Mesendoderm (in vitro differentiated cells): ENCODE data around the gene CDKN1B.

Experiments
- DNase-seq: peaks from one replicate; pipeline ENCODE4 v3.0.0; 2013
- H2AK5ac ChIP-seq: 2 replicates; pipeline ENCODE4 v1.6.1; 2013; ENCODE audit warnings: low read length, inconsistent platforms
- H2BK120ac ChIP-seq: 2 replicates; pipeline ENCODE4 v1.6.1; 2013; ENCODE audit warnings: low read depth, mild to moderate bottlenecking, low read length, moderate library complexity, mixed read lengths
- H2BK15ac ChIP-seq: replicated peaks from 2 replicates; pipeline ENCODE4 v1.6.1; 2013; ENCODE audit warnings: low read depth, mild to moderate bottlenecking, moderate library complexity
- H2BK5ac ChIP-seq: 2 replicates; pipeline ENCODE4 v1.6.1; 2013; ENCODE audit warnings: low read length, inconsistent platforms
- H3K18ac ChIP-seq: 2 replicates; pipeline ENCODE4 v1.6.1; 2013; ENCODE audit warnings: mild to moderate bottlenecking, low read length, mixed read lengths
- H3K23ac ChIP-seq: one replicate; pipeline ENCODE4 v1.6.1; 2013; ENCODE audit warnings: low read length
- H3K27ac ChIP-seq: 2 replicates; pipeline ENCODE4 v1.5.1; 2013; ENCODE audit warnings: low read depth, mild to moderate bottlenecking, inconsistent platforms, low read length, moderate library complexity
- H3K27me3 ChIP-seq: 2 replicates; pipeline ENCODE4 v1.6.1; 2013; ENCODE audit warnings: low read length, control low read depth, mild to moderate bottlenecking, inconsistent platforms; ENCODE audit not compliant: insufficient read depth, poor library complexity
- H3K36me3 ChIP-seq: 2 replicates; pipeline ENCODE4 v1.6.1; 2013; ENCODE audit warnings: low read length, inconsistent platforms; ENCODE audit not compliant: control insufficient read depth, insufficient read depth
- H3K4ac ChIP-seq: one replicate; pipeline ENCODE4 v1.6.1; 2013; ENCODE audit warnings: low read depth, mild to moderate bottlenecking, low read length, moderate library complexity
- H3K4me1 ChIP-seq: 2 replicates; pipeline ENCODE4 v1.6.1; 2013; ENCODE audit warnings: low read depth, low read length, inconsistent platforms; ENCODE audit not compliant: control insufficient read depth
- H3K4me2 ChIP-seq: 2 replicates; pipeline ENCODE4 v1.6.1; 2013; ENCODE audit warnings: low read length
- H3K4me3 ChIP-seq: 2 replicates; pipeline ENCODE4 v1.5.1; 2013; ENCODE audit warnings: mild to moderate bottlenecking, low read length
- H3K56ac ChIP-seq: one replicate; pipeline ENCODE4 v1.6.1; 2013; ENCODE audit warnings: low read length
- H3K79me1 ChIP-seq: 2 replicates; pipeline ENCODE4 v1.6.1; 2013; ENCODE audit warnings: low read length, inconsistent platforms
- H3K79me2 ChIP-seq: 2 replicates; pipeline ENCODE4 v1.6.1; 2013; ENCODE audit warnings: mild to moderate bottlenecking, low read length; ENCODE audit not compliant: control insufficient read depth, insufficient read depth
- H3K9ac ChIP-seq: 2 replicates; pipeline ENCODE4 v1.6.1; 2013; ENCODE audit warnings: low read length, inconsistent platforms
- H4K5ac ChIP-seq: one replicate; pipeline ENCODE4 v1.6.1; 2013; ENCODE audit warnings: low read length
- H4K8ac ChIP-seq: one replicate; pipeline ENCODE4 v1.6.1; 2013; ENCODE audit warnings: low read depth, mild to moderate bottlenecking, control low read depth, low read length, moderate library complexity
- WGBS: extraction: QIAGEN DNeasy Blood & Tissue Kit; methylation state at CpG from one replicate; pipeline ENCODE4 v1.1.7; 2013; ENCODE audit warnings: low lambda C conversion rate, missing lambda C conversion rate; ENCODE audit not compliant: insufficient coverage; ENCODE audit errors: extremely low coverage; 5-methylcytosine and 5-hydroxymethylcytosine counted together

Gene CDKN1B

GRCh38 chr12:12719496-12719895 is 2.3 kb downstream of the CDKN1B start:
- WGBS, result no CpG with 5 or more reads among the region's 3 CpGs
- H3K4me1 ChIP-seq, result peaks cover 3% of the 10 kb centered on the region

GRCh38 chr12:12720052-12720451 is 2.9 kb downstream of the CDKN1B start:
- no peak overlapping the region for H3K9ac ChIP-seq
- no peak overlapping the region for H3K4ac ChIP-seq
- H3K18ac ChIP-seq, result no peak overlapping the region
- WGBS, result no CpG with 5 or more reads among the region's 4 CpGs
- H2BK5ac ChIP-seq, result no peak overlapping the region
- H3K56ac ChIP-seq, result no peak overlapping the region
- no peak overlapping the region for H3K23ac ChIP-seq
- H2BK120ac ChIP-seq, result no peak overlapping the region
- no peaks in the 10 kb centered on the region for H3K27me3 ChIP-seq
- no peak for DNase-seq
- no peak overlapping the region for H4K8ac ChIP-seq
- peaks cover 3% of the 10 kb centered on the region for H3K4me1 ChIP-seq
- no peak overlapping the region for H4K5ac ChIP-seq
- peaks cover 9% of the 10 kb centered on the region for H3K79me2 ChIP-seq
- no peak overlapping the region for H2AK5ac ChIP-seq
- no peak overlapping the region for H3K27ac ChIP-seq
- H3K79me1 ChIP-seq, result peaks cover 3% of the 10 kb centered on the region
- no peak overlapping the region for H3K4me2 ChIP-seq
- H3K4me3 ChIP-seq, result no peak overlapping the region
- H3K36me3 ChIP-seq, result no peaks in the 10 kb centered on the region
- H2BK15ac ChIP-seq, result no peak overlapping the region

More at GRCh38 chr12:12719496-12719895, 2.3 kb downstream of the CDKN1B start:
- Histone ChIP-seq H3K4me3 (no peak overlapping the region), H3K79me2 (peaks cover 9% of the 10 kb centered on the region), H2BK5ac (no peak overlapping the region), H3K4me2 (no peak overlapping the region), H2BK15ac (no peak overlapping the region), H4K5ac (no peak overlapping the region), H3K56ac (no peak overlapping the region), H3K27me3 (no peaks in the 10 kb centered on the region), H3K9ac (peak overlapping the region; percentile 1), H3K4ac (no peak overlapping the region), H3K27ac (no peak overlapping the region), H3K36me3 (no peaks in the 10 kb centered on the region), H3K23ac (no peak overlapping the region), H3K79me1 (peaks cover 3% of the 10 kb centered on the region), H3K18ac (no peak overlapping the region), H2BK120ac (no peak overlapping the region), H4K8ac (no peak overlapping the region), H2AK5ac (no peak overlapping the region)
- DNase-seq, result no peak

GRCh38 chr12:12720672-12721161 is 3.5 kb downstream of the CDKN1B start:
- H3K23ac ChIP-seq, result no peak overlapping the region
- H3K4ac ChIP-seq, result no peak overlapping the region
- peaks cover 3% of the 10 kb centered on the region for H3K4me1 ChIP-seq
- H2AK5ac ChIP-seq, result no peak overlapping the region
- no peak overlapping the region for H3K27ac ChIP-seq
- no peak overlapping the region for H4K5ac ChIP-seq
- H3K79me2 ChIP-seq, result peaks cover 9% of the 10 kb centered on the region
- peaks cover 3% of the 10 kb centered on the region for H3K79me1 ChIP-seq
- H3K9ac ChIP-seq, result no peak overlapping the region
- no peak overlapping the region for H4K8ac ChIP-seq
- no peak overlapping the region for H2BK5ac ChIP-seq
- WGBS, result no CpG with 5 or more reads among the region's 4 CpGs
- DNase-seq, result no peak
- H2BK15ac ChIP-seq, result no peak overlapping the region
- H2BK120ac ChIP-seq, result no peak overlapping the region
- H3K18ac ChIP-seq, result no peak overlapping the region
- H3K4me2 ChIP-seq, result no peak overlapping the region
- H3K36me3 ChIP-seq, result no peaks in the 10 kb centered on the region
- H3K27me3 ChIP-seq, result no peaks in the 10 kb centered on the region
- H3K4me3 ChIP-seq, result no peak overlapping the region
- H3K56ac ChIP-seq, result no peak overlapping the region

GRCh38 chr12:12721176-12721751 is 4.1 kb downstream of the CDKN1B start:
- H4K8ac ChIP-seq, result no peak overlapping the region
- no peak overlapping the region for H2BK5ac ChIP-seq
- H3K4me2 ChIP-seq, result no peak overlapping the region
- H3K27me3 ChIP-seq, result no peaks in the 10 kb centered on the region
- H2BK15ac ChIP-seq, result no peak overlapping the region
- no peak overlapping the region for H3K56ac ChIP-seq
- no peak overlapping the region for H3K4ac ChIP-seq
- H2AK5ac ChIP-seq, result no peak overlapping the region
- DNase-seq, result no peak
- peaks cover 3% of the 10 kb centered on the region for H3K79me1 ChIP-seq
- H3K4me3 ChIP-seq, result no peak overlapping the region
- H2BK120ac ChIP-seq, result no peak overlapping the region
- H3K36me3 ChIP-seq, result no peaks in the 10 kb centered on the region
- peaks cover under 1% of the 10 kb centered on the region for H3K4me1 ChIP-seq
- H3K18ac ChIP-seq, result no peak overlapping the region
- H3K79me2 ChIP-seq, result peaks cover 9% of the 10 kb centered on the region
- H3K23ac ChIP-seq, result no peak overlapping the region
- H3K27ac ChIP-seq, result no peak overlapping the region
- H3K9ac ChIP-seq, result no peak overlapping the region
- H4K5ac ChIP-seq, result no peak overlapping the region
- no CpG with 5 or more reads among the region's 3 CpGs for WGBS

GRCh38 chr12:12721814-12722434 is 4.8 kb downstream of the CDKN1B start:
- no peak overlapping the region for H3K27ac ChIP-seq
- WGBS, result no CpG with 5 or more reads among the region's 2 CpGs
- H2AK5ac ChIP-seq, result no peak overlapping the region
- no peak overlapping the region for H3K23ac ChIP-seq
- no peak overlapping the region for H3K4me2 ChIP-seq
- H2BK15ac ChIP-seq, result no peak overlapping the region
- H3K56ac ChIP-seq, result no peak overlapping the region
- H2BK5ac ChIP-seq, result no peak overlapping the region
- H3K4ac ChIP-seq, result no peak overlapping the region
- H4K5ac ChIP-seq, result no peak overlapping the region
- no peak overlapping the region for H2BK120ac ChIP-seq
- no peaks in the 10 kb centered on the region for H3K27me3 ChIP-seq
- H3K79me1 ChIP-seq, result peaks cover 3% of the 10 kb centered on the region
- H3K36me3 ChIP-seq, result no peaks in the 10 kb centered on the region
- no peak overlapping the region for H3K9ac ChIP-seq
- DNase-seq, result no peak
- peaks cover 9% of the 10 kb centered on the region for H3K79me2 ChIP-seq
- no peak overlapping the region for H3K4me3 ChIP-seq
- H3K4me1 ChIP-seq, result peaks cover 3% of the 10 kb centered on the region
- H4K8ac ChIP-seq, result no peak overlapping the region
- H3K18ac ChIP-seq, result no peak overlapping the region
